Neural progenitor cell (in vitro differentiated cells): ENCODE data around the gene SLC26A4. TPM values are rescaled to one million over a fixed set of nuclear protein-coding genes. Genes with fewer than 3 reads are reported as not detected.

Experiments
- DNase-seq: peaks from one replicate; pipeline ENCODE4 v3.0.0-alpha.2; 2016; ENCODE audit warnings: low spot score
- H2AFZ ChIP-seq: fragments of 200-600 bp; sonication (generic); replicated peaks from 2 replicates; pipeline ENCODE4 v1.6.1; 2016; ENCODE audit warnings: antibody characterized with exemption
- H3F3A ChIP-seq: fragments of 200-600 bp; sonication (generic); 2 replicates; pipeline ENCODE4 v1.6.1; 2016; ENCODE audit warnings: antibody characterized with exemption, low read depth
- H3K27ac ChIP-seq: fragments of 200-600 bp; sonication (generic); 2 replicates; pipeline ENCODE4 v1.5.1; 2016; ENCODE audit warnings: mild to moderate bottlenecking
- H3K27me3 ChIP-seq: fragments of 200-600 bp; sonication (generic); 2 replicates; pipeline ENCODE4 v1.6.1; 2016; ENCODE audit warnings: mild to moderate bottlenecking, moderate library complexity
- H3K36me3 ChIP-seq: fragments of 200-600 bp; sonication (generic); 2 replicates; pipeline ENCODE4 v1.5.1; 2016
- H3K4me1 ChIP-seq: fragments of 200-600 bp; sonication (generic); 2 replicates; pipeline ENCODE4 v1.6.1; 2016; ENCODE audit warnings: mixed run types
- H3K4me2 ChIP-seq: fragments of 200-600 bp; sonication (generic); 2 replicates; pipeline ENCODE4 v1.6.1; 2016
- H3K4me3 ChIP-seq: fragments of 200-600 bp; sonication (generic); 2 replicates; pipeline ENCODE4 v1.5.1; 2016
- H3K79me2 ChIP-seq: fragments of 200-600 bp; sonication (generic); 2 replicates; pipeline ENCODE4 v1.6.1; 2016; ENCODE audit warnings: low read depth
- H3K9ac ChIP-seq: fragments of 200-600 bp; sonication (generic); 2 replicates; pipeline ENCODE4 v1.6.1; 2016
- H3K9me3 ChIP-seq: fragments of 200-600 bp; sonication (generic); 2 replicates; pipeline ENCODE4 v1.5.1; 2016; ENCODE audit warnings: low read depth
- H4K20me1 ChIP-seq: fragments of 200-600 bp; sonication (generic); 2 replicates; pipeline ENCODE4 v1.6.1; 2016; ENCODE audit warnings: low read depth
- H3K27ac Mint-ChIP-seq: 3 replicates; pipeline ENCODE4 v1.8.0; 2021; ENCODE audit warnings: mixed read lengths
- H3K27me3 Mint-ChIP-seq: 2 replicates; pipeline ENCODE4 v1.8.0; 2022; ENCODE audit warnings: low read depth, mild to moderate bottlenecking, inconsistent platforms, moderate library complexity, mixed read lengths; ENCODE audit not compliant: insufficient read depth
- H3K36me3 Mint-ChIP-seq: 3 replicates; pipeline ENCODE4 v1.8.0; 2021; ENCODE audit warnings: mixed read lengths
- H3K4me1 Mint-ChIP-seq: 3 replicates; pipeline ENCODE4 v1.8.0; 2021; ENCODE audit warnings: mixed read lengths
- H3K4me3 Mint-ChIP-seq: 3 replicates; pipeline ENCODE4 v1.8.0; 2021; ENCODE audit warnings: mild to moderate bottlenecking, moderate library complexity, mixed read lengths
- H3K9me3 Mint-ChIP-seq: 3 replicates; pipeline ENCODE4 v1.8.0; 2020; ENCODE audit warnings: mixed read lengths
- CTCF ChIP-seq: fragments of 200-600 bp; sonication (generic); IDR thresholded peaks from 2 replicates; pipeline ENCODE4 v1.5.1; 2017; ENCODE audit warnings: antibody characterized with exemption, mild to moderate bottlenecking
- EZH2 ChIP-seq: fragments of 200-600 bp; sonication (generic); IDR thresholded peaks from 2 replicates; pipeline ENCODE4 v1.6.1; 2017; ENCODE audit warnings: antibody characterized with exemption, mild to moderate bottlenecking, moderate library complexity
- EZH2phosphoT487 ChIP-seq: fragments of 200-600 bp; sonication (generic); IDR thresholded peaks from 2 replicates; pipeline ENCODE4 v1.6.1; 2017; ENCODE audit warnings: antibody characterized with exemption
- total RNA-seq: library from RNA; depleted of rRNA; stranded (reverse); fragments of >200 nt; gene quantifications from 2 replicates; pipeline ENCODE4 v1.2.3, GENCODE V29; 2015; ENCODE audit warnings: low replicate concordance

SLC26A4 gene
- total RNA-seq, 1 donor from 2014 or later, result 0.02 TPM

- no peaks in the 10 kb centered on the region for H4K20me1 ChIP-seq
- no peak overlapping the region for H2AFZ ChIP-seq
- no peaks in the 10 kb centered on the region for H3K27me3 ChIP-seq
- H3K79me2 ChIP-seq, result no peaks in the 10 kb centered on the region
- Mint-ChIP-seq H3K9me3 (no peaks in the 10 kb centered on the region), H3K4me1 (peaks cover 18% of the 10 kb centered on the region), H3K36me3 (no peaks in the 10 kb centered on the region), H3K27ac (no peak overlapping the region), H3K4me3 (no peak overlapping the region), H3K27me3 (no peaks in the 10 kb centered on the region)
- no peak for TF ChIP-seq EZH2phosphoT487
- TF ChIP-seq CTCF, result no peak
- TF ChIP-seq EZH2, result no peak
- no peaks in the 10 kb centered on the region for H3K9me3 ChIP-seq
- H3K36me3 ChIP-seq, result no peaks in the 10 kb centered on the region
- DNase-seq, result no peak
- H3K4me2 ChIP-seq, result no peak overlapping the region
- H3K27ac ChIP-seq, result no peak overlapping the region
- no peak overlapping the region for H3K4me3 ChIP-seq
- no peak overlapping the region for H3K9ac ChIP-seq
- no peaks in the 10 kb centered on the region for H3F3A ChIP-seq
- peaks cover 11% of the 10 kb centered on the region for H3K4me1 ChIP-seq
Observed at GRCh38 chr7:107630342-107630741, 30.3 kb upstream of the SLC26A4 start.

DNA sequence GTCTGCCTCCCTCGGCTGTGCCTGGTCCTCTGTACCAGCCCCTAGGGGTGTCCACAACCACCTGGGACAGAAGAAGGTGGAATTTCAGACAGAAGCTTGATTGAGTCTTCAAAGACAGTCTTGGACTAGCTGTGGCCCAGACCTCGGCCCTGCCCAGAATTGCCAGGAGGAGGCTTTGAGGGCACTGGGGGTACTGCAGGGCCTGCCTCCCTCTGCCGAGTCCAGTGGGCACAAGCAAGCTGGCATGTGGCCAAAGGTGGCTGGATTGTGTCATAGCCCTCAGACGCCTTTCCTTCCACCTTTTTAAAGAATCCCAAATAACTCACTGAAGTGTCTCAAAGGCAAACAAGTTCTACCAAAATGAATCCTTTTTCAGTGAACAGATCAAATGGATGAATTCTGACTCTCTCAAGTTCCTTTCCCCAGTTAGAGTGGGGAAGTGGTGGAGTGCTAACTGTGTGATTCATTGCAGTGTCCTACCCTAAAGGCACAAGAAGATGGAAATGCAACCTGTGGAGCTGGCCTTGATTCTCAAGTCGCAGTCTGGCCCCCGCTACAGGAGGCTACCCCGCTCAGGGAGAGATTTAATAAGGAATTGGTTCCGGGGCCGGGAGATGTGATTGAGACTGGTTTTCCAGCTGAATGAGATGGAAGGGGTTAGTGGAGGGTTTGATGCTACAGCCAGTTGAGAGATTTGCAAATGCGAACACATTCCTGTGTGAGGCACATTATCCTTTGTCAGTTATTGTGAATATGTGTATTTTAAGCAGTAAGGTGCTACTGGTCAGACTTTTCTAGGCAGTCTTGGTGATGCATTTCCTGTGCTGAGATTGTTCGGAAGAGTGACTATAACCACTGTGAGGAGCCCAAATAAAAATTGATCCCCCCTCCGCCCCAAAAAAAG is 28.8 kb upstream of the SLC26A4 start:
- no peak overlapping the region for H3K27ac Mint-ChIP-seq
- H3K27me3 ChIP-seq, result no peaks in the 10 kb centered on the region
- H3K36me3 ChIP-seq, result no peaks in the 10 kb centered on the region
- no peaks in the 10 kb centered on the region for H3K36me3 Mint-ChIP-seq
- peaks cover 11% of the 10 kb centered on the region for H3K4me1 ChIP-seq
- H3K9ac ChIP-seq, result no peak overlapping the region
- H3K9me3 Mint-ChIP-seq, result no peaks in the 10 kb centered on the region
- peaks cover 18% of the 10 kb centered on the region for H3K4me1 Mint-ChIP-seq
- H3K4me3 ChIP-seq, result no peak overlapping the region
- DNase-seq, result no peak
- H4K20me1 ChIP-seq, result no peaks in the 10 kb centered on the region
- H3K27ac ChIP-seq, result no peak overlapping the region
- no peaks in the 10 kb centered on the region for H3K9me3 ChIP-seq
- H3K79me2 ChIP-seq, result no peaks in the 10 kb centered on the region
- no peak overlapping the region for H3K4me2 ChIP-seq
- no peaks in the 10 kb centered on the region for H3K27me3 Mint-ChIP-seq
- no peaks in the 10 kb centered on the region for H3F3A ChIP-seq
- no peak overlapping the region for H2AFZ ChIP-seq
- TF ChIP-seq CTCF, result no peak
- TF ChIP-seq EZH2phosphoT487, result no peak
- TF ChIP-seq EZH2, result no peak
- no peak overlapping the region for H3K4me3 Mint-ChIP-seq

DNA sequence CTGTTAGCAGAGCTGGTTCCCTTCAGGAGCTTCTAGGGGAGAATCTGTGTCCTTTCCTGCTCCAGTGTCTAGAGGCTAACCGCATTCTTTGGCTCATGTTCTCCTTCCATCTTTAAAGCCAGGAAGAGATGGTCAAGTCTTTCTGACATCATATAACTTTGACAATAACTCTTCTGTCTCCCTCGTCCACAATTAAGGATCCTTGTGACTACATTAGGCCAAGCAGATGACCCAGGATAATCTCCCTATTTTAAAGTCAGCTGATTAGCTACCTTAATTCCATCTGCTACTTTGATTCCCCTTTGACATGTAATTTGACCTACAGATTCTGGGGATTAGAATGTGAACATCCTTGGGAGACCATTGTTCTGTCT is 28.1 kb upstream of the SLC26A4 start:
- Histone ChIP-seq H3K9ac (no peak overlapping the region), H3K27ac (no peak overlapping the region), H2AFZ (no peak overlapping the region), H3K79me2 (no peaks in the 10 kb centered on the region), H3F3A (no peaks in the 10 kb centered on the region), H4K20me1 (no peaks in the 10 kb centered on the region), H3K36me3 (no peaks in the 10 kb centered on the region), H3K27me3 (no peaks in the 10 kb centered on the region), H3K4me1 (peaks cover 11% of the 10 kb centered on the region), H3K4me2 (no peak overlapping the region), H3K4me3 (no peak overlapping the region), H3K9me3 (no peaks in the 10 kb centered on the region)
- no peak overlapping the region for H3K27ac Mint-ChIP-seq
- no peaks in the 10 kb centered on the region for H3K36me3 Mint-ChIP-seq
- H3K4me1 Mint-ChIP-seq, result peaks cover 18% of the 10 kb centered on the region
- no peak overlapping the region for H3K4me3 Mint-ChIP-seq
- TF ChIP-seq EZH2phosphoT487 (no peak), EZH2 (no peak), CTCF (no peak)
- H3K27me3 Mint-ChIP-seq, result no peaks in the 10 kb centered on the region
- no peaks in the 10 kb centered on the region for H3K9me3 Mint-ChIP-seq
- DNase-seq, result peak; percentile 16
